ENCODE results near the gene IQSEC1.

DNA sequence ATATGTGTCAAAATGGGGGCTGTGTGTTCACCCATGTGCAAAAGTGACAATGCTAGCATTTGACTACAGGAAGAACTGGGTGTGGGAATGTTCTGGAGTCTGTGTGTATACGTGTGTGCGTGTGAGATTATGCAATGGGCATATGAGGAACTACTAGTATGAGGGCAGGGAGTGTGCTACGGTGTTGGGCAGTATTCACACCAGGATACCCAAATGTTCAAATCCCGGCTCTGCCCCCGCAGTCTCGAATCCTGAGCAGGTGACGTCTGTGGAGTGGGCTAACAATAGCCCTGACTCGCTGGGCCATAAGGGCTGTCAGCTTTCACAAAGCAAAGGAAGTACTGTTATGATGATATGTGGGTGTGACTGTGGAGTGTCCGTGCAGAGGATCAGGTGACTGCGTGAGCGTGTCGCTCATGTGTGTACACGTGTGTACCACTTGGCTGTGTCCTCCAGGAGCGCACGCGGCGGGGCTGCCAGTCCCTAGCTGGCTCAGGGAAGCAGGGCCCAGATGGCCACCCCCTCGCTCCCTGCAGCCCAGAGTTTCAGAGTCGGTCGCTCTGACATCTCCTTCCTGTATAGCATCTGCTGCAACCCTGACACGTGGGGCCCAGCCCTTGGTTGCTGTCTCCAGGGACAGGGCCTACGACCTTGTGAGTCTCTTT, 27.2 kb downstream of the IQSEC1 start:
- TF ChIP-seq, protein P1, sequence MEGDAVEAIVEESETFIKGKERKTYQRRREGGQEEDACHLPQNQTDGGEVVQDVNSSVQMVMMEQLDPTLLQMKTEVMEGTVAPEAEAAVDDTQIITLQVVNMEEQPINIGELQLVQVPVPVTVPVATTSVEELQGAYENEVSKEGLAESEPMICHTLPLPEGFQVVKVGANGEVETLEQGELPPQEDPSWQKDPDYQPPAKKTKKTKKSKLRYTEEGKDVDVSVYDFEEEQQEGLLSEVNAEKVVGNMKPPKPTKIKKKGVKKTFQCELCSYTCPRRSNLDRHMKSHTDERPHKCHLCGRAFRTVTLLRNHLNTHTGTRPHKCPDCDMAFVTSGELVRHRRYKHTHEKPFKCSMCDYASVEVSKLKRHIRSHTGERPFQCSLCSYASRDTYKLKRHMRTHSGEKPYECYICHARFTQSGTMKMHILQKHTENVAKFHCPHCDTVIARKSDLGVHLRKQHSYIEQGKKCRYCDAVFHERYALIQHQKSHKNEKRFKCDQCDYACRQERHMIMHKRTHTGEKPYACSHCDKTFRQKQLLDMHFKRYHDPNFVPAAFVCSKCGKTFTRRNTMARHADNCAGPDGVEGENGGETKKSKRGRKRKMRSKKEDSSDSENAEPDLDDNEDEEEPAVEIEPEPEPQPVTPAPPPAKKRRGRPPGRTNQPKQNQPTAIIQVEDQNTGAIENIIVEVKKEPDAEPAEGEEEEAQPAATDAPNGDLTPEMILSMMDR (IDR thresholded peaks at IDR 0.05), result no peak
- peak; percentile 18 for TF ChIP-seq EP300 (IDR thresholded peaks at IDR 0.05)
- TF ChIP-seq POLR2A (IDR thresholded peaks at IDR 0.05; ENCODE audit: low read depth), result no peak
- no peak for TF ChIP-seq POLR2AphosphoS5 (IDR thresholded peaks at IDR 0.05)
